H9 (cell line): ENCODE data around the gene ATAD3B. TPM values are rescaled to one million over a fixed set of nuclear protein-coding genes. Genes with fewer than 3 reads are reported as not detected.

ENCODE experiments used
- DNase-seq: peaks from one replicate; pipeline ENCODE4 v3.0.0-alpha.2; 2017
- H2AFZ ChIP-seq: one replicate; pipeline ENCODE4 v1.6.1; 2013; ENCODE audit warnings: mild to moderate bottlenecking, low read length, control low read depth, moderate library complexity
- H2AK5ac ChIP-seq: 2 replicates; pipeline ENCODE4 v1.6.1; 2013; ENCODE audit warnings: low read length, control low read depth, mixed read lengths; ENCODE audit not compliant: insufficient read length
- H2BK120ac ChIP-seq: one replicate; pipeline ENCODE4 v1.6.1; 2013; ENCODE audit warnings: low read depth, mild to moderate bottlenecking, low read length, control low read depth, inconsistent platforms; ENCODE audit not compliant: poor library complexity, severe bottlenecking
- H2BK12ac ChIP-seq: 2 replicates; pipeline ENCODE4 v1.6.1; 2013; ENCODE audit warnings: low read length, control low read depth, mixed read lengths, low read depth; ENCODE audit not compliant: insufficient read length
- H2BK15ac ChIP-seq: 2 replicates; pipeline ENCODE4 v1.6.1; 2013; ENCODE audit warnings: low read depth, low read length, control low read depth
- H2BK20ac ChIP-seq: one replicate; pipeline ENCODE4 v1.6.1; 2013; ENCODE audit warnings: low read depth, mild to moderate bottlenecking, low read length, control low read depth, inconsistent platforms; ENCODE audit not compliant: poor library complexity, severe bottlenecking
- H2BK5ac ChIP-seq: 2 replicates; pipeline ENCODE4 v1.6.1; 2013; ENCODE audit warnings: low read length, control low read depth, mixed read lengths; ENCODE audit not compliant: insufficient read length
- H3K14ac ChIP-seq: 2 replicates; pipeline ENCODE4 v1.6.1; 2013; ENCODE audit warnings: low read length, control low read depth; ENCODE audit not compliant: insufficient read depth
- H3K18ac ChIP-seq: 2 replicates; pipeline ENCODE4 v1.6.1; 2013; ENCODE audit warnings: low read depth, mild to moderate bottlenecking, mixed read lengths, low read length, control low read depth; ENCODE audit not compliant: insufficient read length
- H3K23ac ChIP-seq: 2 replicates; pipeline ENCODE4 v1.6.1; 2013; ENCODE audit warnings: low read length, control low read depth, mixed read lengths, low read depth; ENCODE audit not compliant: insufficient read length
- H3K23me2 ChIP-seq: 2 replicates; pipeline ENCODE4 v1.6.1; 2013; ENCODE audit warnings: low read depth, mild to moderate bottlenecking, mixed read lengths, low read length, control low read depth; ENCODE audit not compliant: insufficient read length, poor library complexity, severe bottlenecking
- H3K27ac ChIP-seq: 2 replicates; pipeline ENCODE4 v1.5.1; 2013; ENCODE audit warnings: low read length, control low read depth, mixed read lengths, low read depth; ENCODE audit not compliant: insufficient read length
- H3K27me3 ChIP-seq: 2 replicates; pipeline ENCODE4 v1.6.1; 2013; ENCODE audit warnings: low read length, control low read depth, inconsistent platforms; ENCODE audit not compliant: insufficient read depth
- H3K4ac ChIP-seq: 2 replicates; pipeline ENCODE4 v1.6.1; 2013; ENCODE audit warnings: low read depth, mild to moderate bottlenecking, control low read depth, inconsistent platforms, low read length, moderate library complexity
- H3K4me1 ChIP-seq: 2 replicates; pipeline ENCODE4 v1.6.1; 2013; ENCODE audit warnings: low read length, control low read depth, inconsistent platforms; ENCODE audit not compliant: insufficient read depth
- H3K4me2 ChIP-seq: 2 replicates; pipeline ENCODE4 v1.6.1; 2013; ENCODE audit warnings: low read length, control low read depth, mixed read lengths; ENCODE audit not compliant: insufficient read length, insufficient read depth
- H3K56ac ChIP-seq: 2 replicates; pipeline ENCODE4 v1.6.1; 2013; ENCODE audit warnings: low read depth, mild to moderate bottlenecking, mixed read lengths, low read length, control low read depth; ENCODE audit not compliant: insufficient read length
- H3K79me1 ChIP-seq: 2 replicates; pipeline ENCODE4 v1.6.1; 2013; ENCODE audit warnings: low read depth, mild to moderate bottlenecking, moderate library complexity, low read length, control low read depth, inconsistent platforms; ENCODE audit not compliant: insufficient read depth, poor library complexity, severe bottlenecking
- H3K79me2 ChIP-seq: 2 replicates; pipeline ENCODE4 v1.6.1; 2013; ENCODE audit warnings: low read length, control low read depth, inconsistent platforms; ENCODE audit not compliant: insufficient read depth
- H3K9ac ChIP-seq: 2 replicates; pipeline ENCODE4 v1.6.1; 2013; ENCODE audit warnings: low read length, control low read depth, mixed read lengths; ENCODE audit not compliant: insufficient read length; ENCODE audit errors: extremely low read depth
- H3K9me3 ChIP-seq: one replicate; pipeline ENCODE4 v1.6.1; 2013; ENCODE audit warnings: low read depth, low read length, inconsistent platforms; ENCODE audit not compliant: control insufficient read depth
- H3T11ph ChIP-seq: one replicate; pipeline ENCODE4 v1.6.1; 2013; ENCODE audit warnings: mild to moderate bottlenecking, low read length, control low read depth, inconsistent platforms
- H4K20me1 ChIP-seq: one replicate; pipeline ENCODE4 v1.6.1; 2013; ENCODE audit not compliant: control insufficient read depth, insufficient read length, insufficient read depth
- H4K5ac ChIP-seq: 2 replicates; pipeline ENCODE4 v1.6.1; 2013; ENCODE audit warnings: low read depth, mild to moderate bottlenecking, mixed read lengths, low read length, control low read depth; ENCODE audit not compliant: insufficient read length
- H4K8ac ChIP-seq: replicated peaks from 2 replicates; pipeline ENCODE4 v1.6.1; 2013; ENCODE audit warnings: low read length, control low read depth, mixed read lengths, low read depth; ENCODE audit not compliant: insufficient read length
- H4K91ac ChIP-seq: 2 replicates; pipeline ENCODE4 v1.6.1; 2013; ENCODE audit warnings: low read depth, mild to moderate bottlenecking, moderate library complexity, mixed read lengths, low read length, control low read depth; ENCODE audit not compliant: insufficient read length
- H3K27ac Mint-ChIP-seq, 3 experiments: 2 replicates in 2 of 3; 3 replicates in 1 of 3; pipeline ENCODE4 v1.8.0; 2020 to 2021; ENCODE audit warnings: mixed read lengths in 3 of 3, mild to moderate bottlenecking in 1 of 3, moderate library complexity in 1 of 3
- H3K27me3 Mint-ChIP-seq: 2 replicates; pipeline ENCODE4 v1.8.0; 2021; ENCODE audit warnings: low read depth, mild to moderate bottlenecking, moderate library complexity, mixed read lengths
- H3K36me3 Mint-ChIP-seq, 3 experiments: 2 replicates in 2 of 3; 3 replicates in 1 of 3; pipeline ENCODE4 v1.8.0; 2020 to 2021; ENCODE audit warnings: low read depth in 3 of 3, mixed read lengths in 3 of 3; ENCODE audit not compliant: insufficient read depth in 1 of 3
- H3K4me1 Mint-ChIP-seq, 2 experiments: 2 replicates each; pipeline ENCODE4 v1.8.0; 2020; ENCODE audit warnings: mixed read lengths in 2 of 2
- H3K4me3 Mint-ChIP-seq, 2 experiments: 2 replicates in 1 of 2; 3 replicates in 1 of 2; pipeline ENCODE4 v1.8.0; 2020 to 2021; ENCODE audit warnings: mild to moderate bottlenecking in 2 of 2, mixed read lengths in 2 of 2, moderate library complexity in 1 of 2
- H3K9me3 Mint-ChIP-seq, 2 experiments: 2 replicates in 1 of 2; 3 replicates in 1 of 2; pipeline ENCODE4 v1.8.0; 2020; ENCODE audit warnings: mild to moderate bottlenecking in 2 of 2, mixed read lengths in 2 of 2, moderate library complexity in 1 of 2
- WGBS: extraction: QIAGEN DNeasy Blood & Tissue Kit; methylation state at CpG from one replicate; pipeline ENCODE4 v1.1.7; 2013; ENCODE audit warnings: missing lambda C conversion rate, low lambda C conversion rate, mixed read lengths; ENCODE audit not compliant: insufficient read length; ENCODE audit errors: extremely low coverage; 5-methylcytosine and 5-hydroxymethylcytosine counted together
- total RNA-seq: library from RNA; stranded (reverse); gene quantifications from 2 replicates; pipeline ENCODE4 v1.2.1, GENCODE V29; 2021
- TF ChIP-seq, protein P1 (sequence below): fragments of 200-600 bp; sonication (generic); conservative IDR thresholded peaks from 3 replicates; pipeline ENCODE4 v1.8.0; 2021; ENCODE audit warnings: antibody characterized with exemption, mild to moderate bottlenecking

Gene ATAD3B
- total RNA-seq, 1 experiment from 2014 or later: 78.6 TPM

DNA sequence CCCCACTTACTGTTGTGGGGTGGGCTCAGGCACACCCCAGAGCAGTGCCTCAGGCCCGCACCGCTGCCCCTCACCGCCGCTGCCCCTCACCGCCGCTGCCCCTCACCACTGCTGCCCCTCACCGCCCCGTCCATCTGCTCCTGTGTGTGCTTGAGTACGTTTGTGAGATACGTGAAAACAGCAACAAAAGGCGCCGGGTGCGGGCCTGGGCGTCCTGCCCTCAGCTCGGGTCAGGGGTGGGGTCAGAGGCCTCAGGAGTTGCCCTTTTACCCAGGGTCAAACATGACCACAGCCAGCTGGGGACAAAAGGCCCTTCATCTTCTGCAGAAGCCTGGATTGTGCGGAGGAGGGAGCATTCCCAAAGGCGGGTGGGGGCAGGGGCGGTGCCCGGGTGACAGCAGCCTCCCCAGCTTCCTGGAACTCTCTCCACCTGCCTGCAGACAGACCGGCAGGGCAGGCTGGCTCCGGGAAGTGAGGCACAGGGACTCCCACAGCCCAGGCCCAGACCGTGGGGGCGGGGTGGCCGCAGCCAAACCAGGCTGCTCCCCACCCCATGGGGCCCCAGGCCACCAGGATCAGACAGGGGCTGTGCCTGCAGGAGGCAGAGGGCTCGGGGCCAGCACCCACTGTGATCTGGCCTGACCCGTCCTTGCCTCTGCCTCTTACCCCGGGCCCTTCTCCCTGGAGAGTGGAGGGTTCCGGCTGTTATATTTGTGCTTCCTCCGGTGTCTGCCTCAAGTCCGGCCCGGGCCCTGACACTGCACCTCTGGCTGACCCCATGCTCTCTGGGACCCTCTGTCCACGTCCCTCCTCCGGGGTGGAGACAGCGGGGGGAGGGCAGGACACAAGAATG, 38.4 kb upstream of the ATAD3B start:
- Histone ChIP-seq H3K9ac (no peak overlapping the region), H2AFZ (no peak overlapping the region), H2AK5ac (no peak overlapping the region), H3K27ac (no peak overlapping the region), H4K91ac (no peak overlapping the region), H3K14ac (peak overlapping the region; percentile 41), H3K4me1 (peaks cover 2% of the 10 kb centered on the region; the same call in 1 of the 2 replicates), H4K5ac (no peak overlapping the region), H2BK15ac (no peak overlapping the region), H3T11ph (no peak overlapping the region), H3K23me2 (peaks cover 10% of the 10 kb centered on the region), H4K20me1 (no peaks in the 10 kb centered on the region), H3K4ac (no peak overlapping the region), H3K23ac (no peak overlapping the region), H2BK20ac (no peak overlapping the region), H4K8ac (no peak overlapping the region), H3K79me2 (peaks cover 2% of the 10 kb centered on the region; the same call in 1 of the 2 replicates), H3K79me1 (no peaks in the 10 kb centered on the region), H3K18ac (peak overlapping the region; percentile 61), H3K27me3 (no peaks in the 10 kb centered on the region), H2BK12ac (no peak overlapping the region), H3K4me2 (peak overlapping the region; percentile 28), H2BK5ac (no peak overlapping the region), H2BK120ac (no peak overlapping the region), H3K56ac (no peak overlapping the region), H3K9me3 (no peaks in the 10 kb centered on the region)
- TF ChIP-seq, protein P1, sequence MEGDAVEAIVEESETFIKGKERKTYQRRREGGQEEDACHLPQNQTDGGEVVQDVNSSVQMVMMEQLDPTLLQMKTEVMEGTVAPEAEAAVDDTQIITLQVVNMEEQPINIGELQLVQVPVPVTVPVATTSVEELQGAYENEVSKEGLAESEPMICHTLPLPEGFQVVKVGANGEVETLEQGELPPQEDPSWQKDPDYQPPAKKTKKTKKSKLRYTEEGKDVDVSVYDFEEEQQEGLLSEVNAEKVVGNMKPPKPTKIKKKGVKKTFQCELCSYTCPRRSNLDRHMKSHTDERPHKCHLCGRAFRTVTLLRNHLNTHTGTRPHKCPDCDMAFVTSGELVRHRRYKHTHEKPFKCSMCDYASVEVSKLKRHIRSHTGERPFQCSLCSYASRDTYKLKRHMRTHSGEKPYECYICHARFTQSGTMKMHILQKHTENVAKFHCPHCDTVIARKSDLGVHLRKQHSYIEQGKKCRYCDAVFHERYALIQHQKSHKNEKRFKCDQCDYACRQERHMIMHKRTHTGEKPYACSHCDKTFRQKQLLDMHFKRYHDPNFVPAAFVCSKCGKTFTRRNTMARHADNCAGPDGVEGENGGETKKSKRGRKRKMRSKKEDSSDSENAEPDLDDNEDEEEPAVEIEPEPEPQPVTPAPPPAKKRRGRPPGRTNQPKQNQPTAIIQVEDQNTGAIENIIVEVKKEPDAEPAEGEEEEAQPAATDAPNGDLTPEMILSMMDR: no peak
- Mint-ChIP-seq H3K9me3 (peaks cover 3 to 4% of the 10 kb centered on the region in 2 experiments; a peak in 4 of 5 replicates), H3K27ac (peak overlapping the region in 2 of 3 experiments; percentile 22 to 85; a peak in 3 of 7 replicates), H3K36me3 (peaks cover 3 to 5% (median 4%) of the 10 kb centered on the region in 3 experiments; a peak in 5 of 7 replicates), H3K4me1 (peaks cover 31 to 46% of the 10 kb centered on the region in 2 experiments), H3K4me3 (peak overlapping the region; percentile 26 to 42; a peak in 4 of 5 replicates), H3K27me3 (no peaks in the 10 kb centered on the region)
- no CpG with 5 or more reads among the region's 34 CpGs for WGBS
- peak; percentile 82 for DNase-seq
